Loucy (cell line): Measurements from ENCODE around the gene RMI2.

Experiments
- EZH2phosphoT487 ChIP-seq: fragments of 200-600 bp; IDR thresholded peaks from 2 replicates; pipeline ENCODE4 v1.6.1; 2018; ENCODE audit warnings: antibody characterized with exemption, mild to moderate bottlenecking, moderate library complexity, borderline replicate concordance
- TF ChIP-seq, protein P1 (sequence below): fragments of 200-600 bp; sonication (generic); conservative IDR thresholded peaks from 2 replicates; pipeline ENCODE4 v1.5.1; 2014; ENCODE audit warnings: mild to moderate bottlenecking, antibody characterized with exemption, low read length

DNA sequence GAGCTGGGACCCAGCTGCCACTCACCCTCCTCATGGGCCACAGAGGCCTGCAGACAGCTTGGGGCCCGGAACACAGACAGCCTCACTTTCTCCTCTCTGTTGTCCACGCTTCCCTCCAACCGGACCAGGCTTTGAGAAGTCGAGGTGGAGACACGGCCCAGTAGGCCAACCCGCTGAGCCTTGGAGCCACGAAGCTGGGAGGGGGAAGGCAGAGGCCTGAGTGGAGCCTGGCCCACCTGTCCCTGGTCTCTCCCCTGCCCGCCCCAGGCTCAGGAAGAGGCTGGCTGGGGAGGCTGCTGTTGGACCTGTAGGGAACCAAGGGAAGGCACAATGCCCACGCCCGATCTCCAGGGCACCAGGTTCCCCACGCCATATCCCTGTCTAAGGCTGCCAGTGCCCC is 48.1 kb downstream of the RMI2 start:
- TF ChIP-seq, protein P1, sequence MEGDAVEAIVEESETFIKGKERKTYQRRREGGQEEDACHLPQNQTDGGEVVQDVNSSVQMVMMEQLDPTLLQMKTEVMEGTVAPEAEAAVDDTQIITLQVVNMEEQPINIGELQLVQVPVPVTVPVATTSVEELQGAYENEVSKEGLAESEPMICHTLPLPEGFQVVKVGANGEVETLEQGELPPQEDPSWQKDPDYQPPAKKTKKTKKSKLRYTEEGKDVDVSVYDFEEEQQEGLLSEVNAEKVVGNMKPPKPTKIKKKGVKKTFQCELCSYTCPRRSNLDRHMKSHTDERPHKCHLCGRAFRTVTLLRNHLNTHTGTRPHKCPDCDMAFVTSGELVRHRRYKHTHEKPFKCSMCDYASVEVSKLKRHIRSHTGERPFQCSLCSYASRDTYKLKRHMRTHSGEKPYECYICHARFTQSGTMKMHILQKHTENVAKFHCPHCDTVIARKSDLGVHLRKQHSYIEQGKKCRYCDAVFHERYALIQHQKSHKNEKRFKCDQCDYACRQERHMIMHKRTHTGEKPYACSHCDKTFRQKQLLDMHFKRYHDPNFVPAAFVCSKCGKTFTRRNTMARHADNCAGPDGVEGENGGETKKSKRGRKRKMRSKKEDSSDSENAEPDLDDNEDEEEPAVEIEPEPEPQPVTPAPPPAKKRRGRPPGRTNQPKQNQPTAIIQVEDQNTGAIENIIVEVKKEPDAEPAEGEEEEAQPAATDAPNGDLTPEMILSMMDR = no peak
- TF ChIP-seq EZH2phosphoT487 = no peak
